GM23338 (cell line): Measurements from ENCODE around the gene RPL27A. TPM values are rescaled to one million over a fixed set of nuclear protein-coding genes. Genes with fewer than 3 reads are reported as not detected.
A peak's percentile ranks its signal among the peaks of the same experiment; 100 is the strongest.

Experiments
- ATAC-seq: fragments of 200-7000 bp; cut with Tn5 transposase; 3 replicates; pipeline ENCODE4 v1.9.1; 2020
- DNase-seq: peaks from one replicate; pipeline ENCODE4 v3.0.0-alpha.2; 2015; ENCODE audit warnings: low spot score
- H2AFZ ChIP-seq: fragments of 200-600 bp; sonication (generic); 2 replicates; pipeline ENCODE4 v1.8.0; 2016; ENCODE audit warnings: antibody characterized with exemption, mild to moderate bottlenecking, moderate library complexity
- H3F3A ChIP-seq: fragments of 200-600 bp; sonication (generic); replicated peaks from 2 replicates; pipeline ENCODE4 v1.8.0; 2017; ENCODE audit warnings: antibody characterized with exemption, mixed run types, low read depth
- H3K27ac ChIP-seq: fragments of 200-600 bp; sonication (generic); 2 replicates; pipeline ENCODE4 v1.6.1; 2016; ENCODE audit warnings: low read depth
- H3K27me3 ChIP-seq: fragments of 200-600 bp; sonication (generic); 2 replicates; pipeline ENCODE4 v1.8.0; 2016; ENCODE audit warnings: mild to moderate bottlenecking, mixed run types, moderate library complexity; ENCODE audit not compliant: insufficient read depth
- H3K36me3 ChIP-seq: fragments of 200-600 bp; sonication (generic); 2 replicates; pipeline ENCODE4 v1.8.0; 2016; ENCODE audit warnings: mild to moderate bottlenecking; ENCODE audit not compliant: insufficient read depth
- H3K4me1 ChIP-seq: fragments of 200-600 bp; sonication (generic); 2 replicates; pipeline ENCODE4 v1.8.0; 2016; ENCODE audit warnings: mild to moderate bottlenecking, moderate library complexity; ENCODE audit not compliant: insufficient read depth
- H3K4me2 ChIP-seq: fragments of 200-600 bp; sonication (generic); 2 replicates; pipeline ENCODE4 v1.7.1; 2017; ENCODE audit warnings: mixed run types
- H3K4me3 ChIP-seq: fragments of 200-600 bp; sonication (generic); 2 replicates; pipeline ENCODE4 v1.6.1; 2016; ENCODE audit warnings: mixed run types
- H3K79me2 ChIP-seq: fragments of 200-600 bp; sonication (generic); replicated peaks from 2 replicates; pipeline ENCODE4 v1.8.0; 2017; ENCODE audit warnings: mild to moderate bottlenecking; ENCODE audit not compliant: insufficient read depth
- H3K9me2 ChIP-seq: fragments of 200-600 bp; sonication (generic); 2 replicates; pipeline ENCODE4 v1.8.0; 2017; ENCODE audit not compliant: insufficient read depth
- H4K20me1 ChIP-seq: fragments of 200-600 bp; sonication (generic); replicated peaks from 2 replicates; pipeline ENCODE4 v1.8.0; 2017; ENCODE audit warnings: mild to moderate bottlenecking; ENCODE audit not compliant: insufficient read depth
- H3K27ac Mint-ChIP-seq: 2 replicates; pipeline ENCODE4 v1.8.0; 2020; ENCODE audit warnings: inconsistent platforms, mild to moderate bottlenecking, moderate library complexity, mixed read lengths
- H3K27me3 Mint-ChIP-seq: 3 replicates; pipeline ENCODE4 v1.8.0; 2022; ENCODE audit warnings: low read depth, mild to moderate bottlenecking, moderate library complexity, mixed read lengths, inconsistent platforms; ENCODE audit not compliant: insufficient read depth, poor library complexity
- H3K36me3 Mint-ChIP-seq: 3 replicates; pipeline ENCODE4 v1.8.0; 2021; ENCODE audit warnings: low read depth, mild to moderate bottlenecking, inconsistent platforms, moderate library complexity, mixed read lengths
- H3K4me1 Mint-ChIP-seq: 3 replicates; pipeline ENCODE4 v1.8.0; 2020; ENCODE audit warnings: mild to moderate bottlenecking, inconsistent platforms, mixed read lengths
- H3K4me3 Mint-ChIP-seq: 3 replicates; pipeline ENCODE4 v1.8.0; 2021; ENCODE audit warnings: moderate library complexity, mild to moderate bottlenecking, inconsistent platforms, mixed read lengths
- H3K9me3 Mint-ChIP-seq: 3 replicates; pipeline ENCODE4 v1.8.0; 2020; ENCODE audit warnings: moderate library complexity, mild to moderate bottlenecking, inconsistent platforms, mixed read lengths
- ETS1 ChIP-seq: IDR thresholded peaks from 2 replicates; pipeline ENCODE4 v1.6.1; 2016; ENCODE audit warnings: antibody characterized with exemption
- EZH2 ChIP-seq: fragments of 200-600 bp; sonication (generic); IDR thresholded peaks from one replicate; pipeline ENCODE4 v1.8.0; 2017; ENCODE audit warnings: antibody characterized with exemption, mild to moderate bottlenecking, low read depth; ENCODE audit not compliant: unreplicated experiment
- EZH2phosphoT487 ChIP-seq: fragments of 200-600 bp; sonication (generic); IDR thresholded peaks from one replicate; pipeline ENCODE4 v1.8.1; 2018; ENCODE audit warnings: antibody characterized with exemption; ENCODE audit not compliant: unreplicated experiment
- JUNB ChIP-seq: IDR thresholded peaks from one replicate; pipeline ENCODE4 v1.6.1; 2016; ENCODE audit warnings: antibody characterized with exemption; ENCODE audit not compliant: unreplicated experiment
- NANOG ChIP-seq: IDR thresholded peaks from 2 replicates; pipeline ENCODE4 v1.6.1; 2016; ENCODE audit warnings: antibody characterized with exemption, borderline replicate concordance
- ZNF114 ChIP-seq: fragments of 250-450 bp; sonication (Bioruptor Pico); IDR thresholded peaks from 2 replicates; pipeline ENCODE4 v1.5.0; 2020; ENCODE audit warnings: mild to moderate bottlenecking, moderate library complexity
- ZNF331 ChIP-seq: fragments of 250-450 bp; sonication (Bioruptor Pico); IDR thresholded peaks from 2 replicates; pipeline ENCODE4 v1.5.0; 2020; ENCODE audit warnings: low read depth, mild to moderate bottlenecking, moderate library complexity
- polyA plus RNA-seq: library from polyadenylated mRNA; unstranded; fragments of >200 nt; fragmentation: Nextera tagmentation; extraction: Ambion mirVana; gene quantifications from 2 replicates; pipeline ENCODE4 v1.2.1, GENCODE V29; 2016
- total RNA-seq: library from RNA; depleted of rRNA; stranded (reverse); fragments of >200 nt; shearing (Covaris generic); gene quantifications from 2 replicates; pipeline ENCODE4 v1.2.3, GENCODE V29; 2014
- TF ChIP-seq, protein P1 (sequence below): fragments of 250-450 bp; sonication (Bioruptor Pico); IDR thresholded peaks from 2 replicates; pipeline ENCODE4 v1.5.0; 2020; ENCODE audit warnings: mild to moderate bottlenecking, moderate library complexity
- TF ChIP-seq, protein P2 (sequence below): IDR thresholded peaks from one replicate; pipeline ENCODE4 v1.6.1; 2018; ENCODE audit warnings: antibody characterized with exemption; ENCODE audit not compliant: unreplicated experiment

The RPL27A gene
- total and polyA plus RNA-seq, 2 experiments from 2014 or later = 1,283 to 3,167 TPM

DNA sequence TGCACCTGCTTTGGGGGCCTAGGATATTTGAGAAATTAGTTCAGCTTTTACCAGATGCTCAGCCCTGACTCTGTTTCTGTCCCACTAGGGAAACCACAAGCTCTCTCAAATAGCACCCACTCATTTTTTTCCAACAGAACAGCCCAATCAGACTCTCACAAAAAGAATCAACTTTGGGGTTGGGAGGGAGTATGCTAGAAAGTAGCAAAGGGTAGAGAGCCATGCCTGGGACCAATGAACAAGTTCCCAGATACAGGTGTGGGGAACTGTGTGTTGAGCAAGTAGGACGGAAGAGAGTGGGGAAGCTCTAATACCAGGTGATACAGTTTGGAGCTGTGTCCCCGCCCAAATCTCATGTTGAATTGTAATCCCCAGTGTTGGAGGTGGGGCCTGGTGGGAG is 41.3 kb upstream of the RPL27A start:
- no peak overlapping the region for H3K27ac Mint-ChIP-seq
- Histone ChIP-seq H3K9me2 (no peaks in the 10 kb centered on the region), H3K4me3 (no peak overlapping the region), H3F3A (no peaks in the 10 kb centered on the region), H3K4me1 (peaks cover 14% of the 10 kb centered on the region; the same call in 1 of the 2 replicates), H3K4me2 (peak overlapping the region; percentile 65), H3K27ac (no peak overlapping the region), H2AFZ (peak overlapping the region; percentile 47; the same call in 1 of the 2 replicates), H3K27me3 (no peaks in the 10 kb centered on the region), H3K36me3 (no peaks in the 10 kb centered on the region), H4K20me1 (no peaks in the 10 kb centered on the region), H3K79me2 (no peaks in the 10 kb centered on the region)
- H3K27me3 Mint-ChIP-seq = no peaks in the 10 kb centered on the region
- peaks cover 24% of the 10 kb centered on the region for H3K4me1 Mint-ChIP-seq
- DNase-seq (peak; percentile 21), ATAC-seq (peak; percentile 45)
- no peaks in the 10 kb centered on the region for H3K9me3 Mint-ChIP-seq
- 0 out of 3 replicates have a peak, but pooled peaks cover 5% of the 10 kb centered on the region for H3K36me3 Mint-ChIP-seq
- TF ChIP-seq NANOG (no peak), ETS1 (no peak), ZNF331 (CRISPR knock-in tag) (no peak), EZH2phosphoT487 (no peak), JUNB (no peak)
- H3K4me3 Mint-ChIP-seq = no peak overlapping the region

DNA sequence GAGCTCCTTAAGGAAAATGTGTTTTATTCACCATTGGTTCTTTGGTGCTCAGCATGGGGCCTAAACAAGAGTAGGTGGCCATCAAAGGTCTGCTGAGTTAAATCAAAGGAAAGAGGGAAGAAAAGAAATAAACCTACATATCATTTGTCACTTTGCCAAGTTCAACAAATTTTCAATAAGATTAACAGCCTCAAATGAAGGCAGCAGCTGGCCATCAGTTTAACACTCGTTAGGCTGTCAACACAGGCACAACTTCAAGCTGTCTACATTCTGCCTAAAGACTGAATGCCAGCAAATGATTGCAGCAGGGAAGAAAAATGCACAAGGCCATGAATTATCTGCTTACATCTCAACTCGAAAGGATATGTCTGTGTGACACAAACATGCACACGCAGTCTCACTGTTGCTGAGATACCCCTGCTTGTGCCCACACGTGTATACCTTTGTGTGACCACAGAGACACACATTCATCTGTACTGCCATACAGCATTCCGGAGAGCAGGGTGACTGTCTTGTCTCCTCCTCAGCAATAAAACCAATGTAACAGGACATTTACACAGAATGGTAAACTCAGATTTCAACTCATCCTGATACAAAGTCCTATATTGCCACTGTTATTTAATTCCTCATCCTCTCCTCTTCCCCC is 40.3 kb upstream of the RPL27A start:
- Histone ChIP-seq H3K36me3 (no peaks in the 10 kb centered on the region), H2AFZ (no peak overlapping the region), H3K27me3 (no peaks in the 10 kb centered on the region), H3K4me3 (no peak overlapping the region), H3F3A (no peaks in the 10 kb centered on the region), H4K20me1 (no peaks in the 10 kb centered on the region), H3K79me2 (no peaks in the 10 kb centered on the region), H3K4me1 (peaks cover 14% of the 10 kb centered on the region; the same call in 1 of the 2 replicates), H3K4me2 (no peak overlapping the region), H3K9me2 (no peaks in the 10 kb centered on the region), H3K27ac (no peak overlapping the region)
- H3K4me3 Mint-ChIP-seq = no peak overlapping the region
- DNase-seq (no peak), ATAC-seq (no peak)
- H3K4me1 Mint-ChIP-seq = peaks cover 24% of the 10 kb centered on the region
- H3K27ac Mint-ChIP-seq = no peak overlapping the region
- no peaks in the 10 kb centered on the region for H3K9me3 Mint-ChIP-seq
- H3K36me3 Mint-ChIP-seq = 0 out of 3 replicates have a peak, but pooled peaks cover 5% of the 10 kb centered on the region
- H3K27me3 Mint-ChIP-seq = no peaks in the 10 kb centered on the region
- no peak for TF ChIP-seq EZH2
- TF ChIP-seq, protein P1, sequence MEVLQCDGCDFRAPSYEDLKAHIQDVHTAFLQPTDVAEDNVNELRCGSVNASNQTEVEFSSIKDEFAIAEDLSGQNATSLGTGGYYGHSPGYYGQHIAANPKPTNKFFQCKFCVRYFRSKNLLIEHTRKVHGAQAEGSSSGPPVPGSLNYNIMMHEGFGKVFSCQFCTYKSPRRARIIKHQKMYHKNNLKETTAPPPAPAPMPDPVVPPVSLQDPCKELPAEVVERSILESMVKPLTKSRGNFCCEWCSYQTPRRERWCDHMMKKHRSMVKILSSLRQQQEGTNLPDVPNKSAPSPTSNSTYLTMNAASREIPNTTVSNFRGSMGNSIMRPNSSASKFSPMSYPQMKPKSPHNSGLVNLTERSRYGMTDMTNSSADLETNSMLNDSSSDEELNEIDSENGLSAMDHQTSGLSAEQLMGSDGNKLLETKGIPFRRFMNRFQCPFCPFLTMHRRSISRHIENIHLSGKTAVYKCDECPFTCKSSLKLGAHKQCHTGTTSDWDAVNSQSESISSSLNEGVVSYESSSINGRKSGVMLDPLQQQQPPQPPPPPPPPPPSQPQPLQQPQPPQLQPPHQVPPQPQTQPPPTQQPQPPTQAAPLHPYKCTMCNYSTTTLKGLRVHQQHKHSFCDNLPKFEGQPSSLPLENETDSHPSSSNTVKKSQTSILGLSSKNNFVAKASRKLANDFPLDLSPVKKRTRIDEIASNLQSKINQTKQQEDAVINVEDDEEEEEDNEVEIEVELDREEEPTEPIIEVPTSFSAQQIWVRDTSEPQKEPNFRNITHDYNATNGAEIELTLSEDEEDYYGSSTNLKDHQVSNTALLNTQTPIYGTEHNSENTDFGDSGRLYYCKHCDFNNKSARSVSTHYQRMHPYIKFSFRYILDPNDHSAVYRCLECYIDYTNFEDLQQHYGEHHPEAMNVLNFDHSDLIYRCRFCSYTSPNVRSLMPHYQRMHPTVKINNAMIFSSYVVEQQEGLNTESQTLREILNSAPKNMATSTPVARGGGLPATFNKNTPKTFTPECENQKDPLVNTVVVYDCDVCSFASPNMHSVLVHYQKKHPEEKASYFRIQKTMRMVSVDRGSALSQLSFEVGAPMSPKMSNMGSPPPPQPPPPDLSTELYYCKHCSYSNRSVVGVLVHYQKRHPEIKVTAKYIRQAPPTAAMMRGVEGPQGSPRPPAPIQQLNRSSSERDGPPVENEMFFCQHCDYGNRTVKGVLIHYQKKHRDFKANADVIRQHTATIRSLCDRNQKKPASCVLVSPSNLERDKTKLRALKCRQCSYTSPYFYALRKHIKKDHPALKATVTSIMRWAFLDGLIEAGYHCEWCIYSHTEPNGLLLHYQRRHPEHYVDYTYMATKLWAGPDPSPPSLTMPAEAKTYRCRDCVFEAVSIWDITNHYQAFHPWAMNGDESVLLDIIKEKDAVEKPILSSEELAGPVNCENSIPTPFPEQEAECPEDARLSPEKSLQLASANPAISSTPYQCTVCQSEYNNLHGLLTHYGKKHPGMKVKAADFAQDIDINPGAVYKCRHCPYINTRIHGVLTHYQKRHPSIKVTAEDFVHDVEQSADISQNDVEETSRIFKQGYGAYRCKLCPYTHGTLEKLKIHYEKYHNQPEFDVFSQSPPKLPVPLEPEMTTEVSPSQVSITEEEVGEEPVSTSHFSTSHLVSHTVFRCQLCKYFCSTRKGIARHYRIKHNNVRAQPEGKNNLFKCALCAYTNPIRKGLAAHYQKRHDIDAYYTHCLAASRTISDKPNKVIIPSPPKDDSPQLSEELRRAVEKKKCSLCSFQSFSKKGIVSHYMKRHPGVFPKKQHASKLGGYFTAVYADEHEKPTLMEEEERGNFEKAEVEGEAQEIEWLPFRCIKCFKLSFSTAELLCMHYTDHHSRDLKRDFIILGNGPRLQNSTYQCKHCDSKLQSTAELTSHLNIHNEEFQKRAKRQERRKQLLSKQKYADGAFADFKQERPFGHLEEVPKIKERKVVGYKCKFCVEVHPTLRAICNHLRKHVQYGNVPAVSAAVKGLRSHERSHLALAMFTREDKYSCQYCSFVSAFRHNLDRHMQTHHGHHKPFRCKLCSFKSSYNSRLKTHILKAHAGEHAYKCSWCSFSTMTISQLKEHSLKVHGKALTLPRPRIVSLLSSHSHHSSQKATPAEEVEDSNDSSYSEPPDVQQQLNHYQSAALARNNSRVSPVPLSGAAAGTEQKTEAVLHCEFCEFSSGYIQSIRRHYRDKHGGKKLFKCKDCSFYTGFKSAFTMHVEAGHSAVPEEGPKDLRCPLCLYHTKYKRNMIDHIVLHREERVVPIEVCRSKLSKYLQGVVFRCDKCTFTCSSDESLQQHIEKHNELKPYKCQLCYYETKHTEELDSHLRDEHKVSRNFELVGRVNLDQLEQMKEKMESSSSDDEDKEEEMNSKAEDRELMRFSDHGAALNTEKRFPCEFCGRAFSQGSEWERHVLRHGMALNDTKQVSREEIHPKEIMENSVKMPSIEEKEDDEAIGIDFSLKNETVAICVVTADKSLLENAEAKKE (CRISPR knock-in tag) = no peak
- no peak for TF ChIP-seq ZNF114 (CRISPR knock-in tag)
- TF ChIP-seq, protein P2, sequence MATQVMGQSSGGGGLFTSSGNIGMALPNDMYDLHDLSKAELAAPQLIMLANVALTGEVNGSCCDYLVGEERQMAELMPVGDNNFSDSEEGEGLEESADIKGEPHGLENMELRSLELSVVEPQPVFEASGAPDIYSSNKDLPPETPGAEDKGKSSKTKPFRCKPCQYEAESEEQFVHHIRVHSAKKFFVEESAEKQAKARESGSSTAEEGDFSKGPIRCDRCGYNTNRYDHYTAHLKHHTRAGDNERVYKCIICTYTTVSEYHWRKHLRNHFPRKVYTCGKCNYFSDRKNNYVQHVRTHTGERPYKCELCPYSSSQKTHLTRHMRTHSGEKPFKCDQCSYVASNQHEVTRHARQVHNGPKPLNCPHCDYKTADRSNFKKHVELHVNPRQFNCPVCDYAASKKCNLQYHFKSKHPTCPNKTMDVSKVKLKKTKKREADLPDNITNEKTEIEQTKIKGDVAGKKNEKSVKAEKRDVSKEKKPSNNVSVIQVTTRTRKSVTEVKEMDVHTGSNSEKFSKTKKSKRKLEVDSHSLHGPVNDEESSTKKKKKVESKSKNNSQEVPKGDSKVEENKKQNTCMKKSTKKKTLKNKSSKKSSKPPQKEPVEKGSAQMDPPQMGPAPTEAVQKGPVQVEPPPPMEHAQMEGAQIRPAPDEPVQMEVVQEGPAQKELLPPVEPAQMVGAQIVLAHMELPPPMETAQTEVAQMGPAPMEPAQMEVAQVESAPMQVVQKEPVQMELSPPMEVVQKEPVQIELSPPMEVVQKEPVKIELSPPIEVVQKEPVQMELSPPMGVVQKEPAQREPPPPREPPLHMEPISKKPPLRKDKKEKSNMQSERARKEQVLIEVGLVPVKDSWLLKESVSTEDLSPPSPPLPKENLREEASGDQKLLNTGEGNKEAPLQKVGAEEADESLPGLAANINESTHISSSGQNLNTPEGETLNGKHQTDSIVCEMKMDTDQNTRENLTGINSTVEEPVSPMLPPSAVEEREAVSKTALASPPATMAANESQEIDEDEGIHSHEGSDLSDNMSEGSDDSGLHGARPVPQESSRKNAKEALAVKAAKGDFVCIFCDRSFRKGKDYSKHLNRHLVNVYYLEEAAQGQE = no peak
- no peak for TF ChIP-seq NANOG
- no peak for TF ChIP-seq JUNB
